Posterior vena cava (tissue), 2 donors: ENCODE measurements around the gene SLC6A6. TPM values are rescaled to one million over a fixed set of nuclear protein-coding genes. Genes with fewer than 3 reads are reported as not detected.
"Not testable (repeated sequence)": the region's sequence is repeated elsewhere in the genome, so short reads cannot be mapped to it uniquely, and the experiment has no call there.

Experiments used
- DNase-seq: peaks from one replicate; pipeline ENCODE4 v3.0.0-alpha.2; 2020; ENCODE audit warnings: low spot score
- intact Hi-C, 2 donors: fragments of 100-400 bp; cut with DNase I; formaldehyde crosslinking; loops; one replicate each; pipeline versions ENCODE4 v1.14.1 to v1.14.2; 2022 to 2023
- total RNA-seq, 2 donors: library from RNA; stranded (reverse); fragmentation: NEBNext Ultra II Directional; extraction: Animal tissue kit (Norgen Biotek cat#: 25700); gene quantifications; one replicate each; pipeline ENCODE4 v1.2.1, GENCODE V29; 2021
- donor health status: DM: yes; HTN: yes; CAD: no.
- donor health status: DM: yes; HTN: yes; CAD: no.

The SLC6A6 gene
- total RNA-seq, 2 donors from 2014 or later: 13.3 to 23.6 TPM

- intact Hi-C loops: no loop called here
- DNase-seq: no peak
These were observed 27.6 kb downstream of the SLC6A6 start for GRCh38 chr3:14430053-14430452.

- no peak for DNase-seq
- intact Hi-C loops: no loop called here
These were observed 28.5 kb downstream of the SLC6A6 start for GRCh38 chr3:14430706-14431451.

GRCh38 chr3:14431452-14431916 is 29.1 kb downstream of the SLC6A6 start:
- no peak for DNase-seq
- intact Hi-C loops: no loop called here

- peak; percentile 95 for DNase-seq
- intact Hi-C loops: no loop called here
These were observed 29.8 kb downstream of the SLC6A6 start for GRCh38 chr3:14431917-14432834.

GRCh38 chr3:14433106-14433505 is 30.7 kb downstream of the SLC6A6 start:
- intact Hi-C loops: no loop called here
- no peak for DNase-seq

- intact Hi-C loops: no loop called here
These were observed 31.7 kb downstream of the SLC6A6 start for GRCh38 chr3:14434126-14434497.

GRCh38 chr3:14434498-14435151 is 32.2 kb downstream of the SLC6A6 start:
- DNase-seq: no peak
- intact Hi-C loops: no loop called here

More at GRCh38 chr3:14434126-14434497, 31.7 kb downstream of the SLC6A6 start:
- no peak for DNase-seq

GRCh38 chr3:14435175-14436014 is 33.0 kb downstream of the SLC6A6 start:
- DNase-seq: no peak
- intact Hi-C loops: no loop called here

- no peak for DNase-seq
- intact Hi-C loops: no loop called here
These were observed 34.5 kb downstream of the SLC6A6 start for GRCh38 chr3:14436954-14437281.

GRCh38 chr3:14437705-14438104 is 35.3 kb downstream of the SLC6A6 start:
- DNase-seq, intact Hi-C loops: not testable (repeated sequence)

- intact Hi-C loops: no loop called here
- no peak for DNase-seq
These were observed 35.9 kb downstream of the SLC6A6 start for GRCh38 chr3:14438262-14438661.

- intact Hi-C loops: no loop called here
- no peak for DNase-seq
These were observed 36.5 kb downstream of the SLC6A6 start for GRCh38 chr3:14438929-14439328.

GRCh38 chr3:14439501-14440167 is 37.2 kb downstream of the SLC6A6 start:
- intact Hi-C loops: no loop called here
- DNase-seq: peak; percentile 90

- intact Hi-C loops: no loop called here
- no peak for DNase-seq
These were observed 37.7 kb downstream of the SLC6A6 start for GRCh38 chr3:14440168-14440518.

GRCh38 chr3:14440531-14441239 is 38.3 kb downstream of the SLC6A6 start:
- intact Hi-C loops: no loop called here
- no peak for DNase-seq

GRCh38 chr3:14441240-14441919 is 39.0 kb downstream of the SLC6A6 start:
- intact Hi-C loops: no loop called here
- no peak for DNase-seq

GRCh38 chr3:14441920-14442300 is 39.5 kb downstream of the SLC6A6 start:
- DNase-seq: no peak
- intact Hi-C loops: no loop called here

- intact Hi-C loops: no loop called here
- no peak for DNase-seq
These were observed 42.0 kb downstream of the SLC6A6 start for GRCh38 chr3:14444380-14444779.
